Subcutaneous adipose tissue (tissue), 4 donors: Measurements from ENCODE around the gene SIN3B. TPM values are rescaled to one million over a fixed set of nuclear protein-coding genes. Genes with fewer than 3 reads are reported as not detected.

Experiments used
- total RNA-seq, 4 donors: library from RNA; depleted of rRNA; stranded (reverse); fragments of >200 nt; gene quantifications; one replicate each; pipeline ENCODE4 v1.1.0, GENCODE V29; 2016
- TF ChIP-seq, protein P1 (sequence below): fragments of 450-650 bp; IDR thresholded peaks from one replicate; pipeline ENCODE4 v1.5.1; 2016; ENCODE audit warnings: low read depth, mild to moderate bottlenecking, control low read depth, antibody characterized with exemption, moderate library complexity

SIN3B gene
- total RNA-seq, 4 donors from 2014 or later, result 44.4 to 94.0 (median 50.5) TPM

DNA sequence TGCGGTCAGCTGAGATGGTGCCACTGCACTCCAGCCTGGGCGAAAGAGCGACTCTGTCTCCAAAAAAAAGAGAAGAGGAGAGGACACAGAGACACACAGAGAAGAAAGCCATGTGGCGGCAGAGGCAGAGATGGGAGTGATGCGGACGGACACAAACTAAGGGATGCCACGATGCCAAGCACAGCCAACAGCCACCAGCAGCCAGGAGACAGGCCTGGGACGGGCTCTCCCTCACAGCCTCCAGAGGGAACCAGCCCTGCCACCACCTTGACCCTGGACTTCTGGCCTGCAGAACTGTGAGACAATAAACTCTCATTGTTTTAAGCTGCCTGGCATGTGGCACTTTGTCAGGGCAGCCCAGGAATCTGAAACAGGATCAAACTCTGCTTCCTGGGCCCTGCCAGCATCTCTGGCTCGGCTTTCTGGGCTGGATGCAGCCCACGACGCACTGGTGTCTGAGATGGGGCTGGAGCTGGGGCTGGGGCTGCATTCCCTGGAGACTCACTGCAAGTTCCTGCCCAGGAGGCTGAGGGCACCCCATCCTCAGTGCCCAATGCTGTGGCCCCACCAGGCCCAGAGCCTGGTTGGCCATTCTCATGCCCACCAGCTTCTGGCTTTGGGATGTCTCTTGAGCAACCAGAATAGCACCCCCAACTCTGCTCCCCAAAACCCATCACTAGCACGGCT is 62.6 kb downstream of the SIN3B start:
- TF ChIP-seq, protein P1, sequence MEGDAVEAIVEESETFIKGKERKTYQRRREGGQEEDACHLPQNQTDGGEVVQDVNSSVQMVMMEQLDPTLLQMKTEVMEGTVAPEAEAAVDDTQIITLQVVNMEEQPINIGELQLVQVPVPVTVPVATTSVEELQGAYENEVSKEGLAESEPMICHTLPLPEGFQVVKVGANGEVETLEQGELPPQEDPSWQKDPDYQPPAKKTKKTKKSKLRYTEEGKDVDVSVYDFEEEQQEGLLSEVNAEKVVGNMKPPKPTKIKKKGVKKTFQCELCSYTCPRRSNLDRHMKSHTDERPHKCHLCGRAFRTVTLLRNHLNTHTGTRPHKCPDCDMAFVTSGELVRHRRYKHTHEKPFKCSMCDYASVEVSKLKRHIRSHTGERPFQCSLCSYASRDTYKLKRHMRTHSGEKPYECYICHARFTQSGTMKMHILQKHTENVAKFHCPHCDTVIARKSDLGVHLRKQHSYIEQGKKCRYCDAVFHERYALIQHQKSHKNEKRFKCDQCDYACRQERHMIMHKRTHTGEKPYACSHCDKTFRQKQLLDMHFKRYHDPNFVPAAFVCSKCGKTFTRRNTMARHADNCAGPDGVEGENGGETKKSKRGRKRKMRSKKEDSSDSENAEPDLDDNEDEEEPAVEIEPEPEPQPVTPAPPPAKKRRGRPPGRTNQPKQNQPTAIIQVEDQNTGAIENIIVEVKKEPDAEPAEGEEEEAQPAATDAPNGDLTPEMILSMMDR, result no peak

DNA sequence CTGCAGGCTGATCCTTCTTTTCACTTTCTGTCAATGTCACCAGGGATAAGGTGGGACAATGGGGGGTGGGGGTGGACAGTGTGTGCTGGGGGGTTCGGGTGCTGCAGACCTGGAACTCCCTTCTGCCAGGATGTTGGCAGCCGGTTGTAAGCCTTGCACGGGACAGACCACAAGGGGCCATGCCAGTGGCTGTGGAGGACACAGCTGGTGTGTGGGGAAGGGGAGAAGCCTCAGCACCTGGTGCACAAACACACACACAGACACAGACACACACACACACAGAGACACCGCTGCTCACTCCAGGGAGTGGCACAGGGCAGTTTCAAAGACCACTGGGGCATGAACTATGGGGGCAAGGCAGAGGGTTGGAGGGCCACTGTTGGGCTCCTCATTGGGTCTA is 63.2 kb downstream of the SIN3B start:
- TF ChIP-seq, protein P1, result no peak

DNA sequence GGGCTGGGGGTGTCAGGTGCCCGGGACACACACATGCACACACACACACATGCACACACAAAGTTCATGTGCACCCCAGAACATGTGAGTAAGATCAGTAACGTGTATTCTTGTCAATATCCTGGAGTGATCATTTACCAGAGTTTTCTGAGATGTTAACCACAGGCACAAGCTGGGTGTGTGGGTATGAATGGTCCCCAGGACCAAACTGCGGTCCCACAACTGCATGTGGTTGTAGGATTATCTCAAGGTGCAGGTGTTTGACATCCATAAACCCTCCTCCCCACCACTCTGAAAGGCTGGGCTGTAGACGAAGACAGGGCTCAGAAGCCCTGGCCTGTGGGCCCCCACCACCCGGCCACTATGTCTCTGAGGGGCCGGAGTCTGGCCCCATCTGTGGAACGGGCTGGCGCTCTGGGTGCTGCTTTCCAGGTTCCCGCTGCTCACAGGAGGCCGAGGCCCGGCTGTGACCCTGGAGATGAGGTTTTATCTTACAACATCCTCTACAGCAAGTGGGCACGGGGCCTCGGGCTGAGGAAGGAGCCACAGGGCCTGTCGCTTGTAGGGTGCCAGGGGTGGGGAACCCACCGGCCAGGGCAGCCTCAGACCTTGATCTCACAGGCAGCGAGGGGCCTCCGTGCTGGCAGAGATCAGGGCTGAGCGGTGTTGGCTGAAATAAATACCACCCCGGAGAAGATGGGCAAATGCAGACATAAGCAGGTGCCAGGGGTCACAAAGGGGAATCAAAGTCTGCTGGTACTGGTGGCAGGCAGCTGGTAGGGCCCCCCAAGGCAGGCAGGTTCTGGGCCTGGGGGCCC is 63.9 kb downstream of the SIN3B start:
- TF ChIP-seq, protein P1, result no peak

DNA sequence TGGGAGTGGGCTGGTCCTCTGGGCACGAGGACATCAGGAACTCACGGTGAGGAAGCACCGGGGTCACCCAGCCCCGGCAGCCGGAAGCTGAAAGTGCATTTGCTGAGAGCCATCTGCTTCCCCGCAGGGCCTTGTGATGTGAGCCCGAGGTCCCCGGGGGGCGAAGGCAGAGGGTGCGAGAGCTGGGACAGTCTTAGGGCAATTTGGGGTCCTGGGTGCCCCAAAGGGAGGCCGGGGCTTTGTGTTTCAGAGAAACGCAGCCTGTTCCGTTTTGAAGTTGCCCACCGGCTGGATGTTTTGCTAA is 64.4 kb downstream of the SIN3B start:
- TF ChIP-seq, protein P1, result no peak

DNA sequence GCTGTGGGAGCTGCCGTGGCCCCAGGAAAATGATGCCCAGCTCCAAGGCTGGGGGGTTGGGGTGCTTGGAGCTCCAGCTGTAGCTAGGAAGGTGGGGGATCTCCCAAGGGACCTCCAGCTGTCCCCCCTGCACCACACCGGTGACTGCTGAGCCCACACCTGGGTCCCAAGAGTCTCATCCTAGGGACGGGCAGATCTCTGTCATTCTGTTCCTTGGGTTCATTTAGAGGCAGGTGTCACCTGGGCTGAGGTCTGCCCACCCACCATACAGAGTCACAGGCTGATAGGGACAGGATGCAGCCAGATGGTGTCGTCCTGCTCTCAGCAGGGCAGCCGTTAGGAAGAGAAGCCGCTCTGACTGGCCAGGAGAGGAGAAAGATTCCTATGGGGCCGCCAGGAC is 64.9 kb downstream of the SIN3B start:
- TF ChIP-seq, protein P1, result no peak

DNA sequence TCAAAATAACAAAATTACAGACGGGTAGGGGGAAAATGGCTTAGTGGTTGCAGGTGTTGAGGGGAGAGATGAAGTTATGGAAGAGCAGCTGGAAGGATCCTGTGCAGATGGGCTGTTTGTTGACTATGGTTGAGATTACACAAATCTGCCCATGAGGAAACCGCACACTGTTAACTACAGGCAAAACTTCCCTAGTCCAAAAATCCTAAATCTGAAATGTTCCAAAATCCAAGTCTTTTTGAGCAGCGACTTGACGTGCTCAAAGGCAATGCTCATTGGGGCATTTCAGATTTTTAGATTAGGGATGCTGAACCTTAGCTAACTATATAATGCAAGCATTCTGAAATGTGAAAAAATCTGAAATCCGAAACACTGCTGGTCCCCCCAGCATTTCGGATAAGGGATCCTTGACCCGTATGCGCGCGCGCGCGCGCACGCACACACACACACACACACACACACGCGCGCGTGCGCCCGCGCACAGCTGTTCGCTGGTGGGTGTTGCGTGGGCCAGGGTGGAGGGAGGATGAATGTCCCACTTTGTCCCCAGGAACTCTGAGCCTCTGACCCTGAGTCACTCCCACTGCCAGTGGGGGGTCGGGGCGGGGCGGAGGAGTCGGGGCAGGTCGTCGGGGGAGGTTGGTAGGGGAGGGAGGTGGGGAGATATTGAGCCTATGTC is 66.4 kb downstream of the SIN3B start:
- TF ChIP-seq, protein P1, result no peak
